Liver (tissue), 3 donors: ENCODE results near the gene ZSCAN30.

ENCODE experiments used
- ATF3 ChIP-seq: IDR thresholded peaks from 2 replicates; pipeline ENCODE4 v1.6.1; 2016; ENCODE audit warnings: antibody characterized with exemption
- EGR1 ChIP-seq, 2 donors: IDR thresholded peaks; 2 replicates each; pipeline ENCODE4 v1.6.1; 2016 to 2018; ENCODE audit warnings: antibody characterized with exemption in 2 of 2, low read depth in 2 of 2
- FOXA1 ChIP-seq: IDR thresholded peaks from 2 replicates; pipeline ENCODE4 v1.6.1; 2016; ENCODE audit warnings: antibody characterized with exemption
- HNF4A ChIP-seq, 2 donors: conservative IDR thresholded peaks; 2 replicates each; pipeline ENCODE4 v1.6.1; 2016; ENCODE audit warnings: antibody characterized with exemption in 2 of 2, mild to moderate bottlenecking in 2 of 2
- JUND ChIP-seq, 2 donors: IDR thresholded peaks; 2 replicates each; pipeline ENCODE4 v1.6.1; 2016; ENCODE audit warnings: antibody characterized with exemption in 2 of 2
- NR2F2 ChIP-seq: IDR thresholded peaks from 2 replicates; pipeline ENCODE4 v1.6.1; 2016; ENCODE audit warnings: antibody characterized with exemption
- RAD21 ChIP-seq, 2 donors: IDR thresholded peaks; 2 replicates each; pipeline ENCODE4 v1.6.1; 2016; ENCODE audit warnings: antibody characterized with exemption in 2 of 2, mild to moderate bottlenecking in 2 of 2
- RXRA ChIP-seq, 2 donors: IDR thresholded peaks; 2 replicates each; pipeline ENCODE4 v1.6.1; 2017 to 2018; ENCODE audit warnings: antibody characterized with exemption in 2 of 2, mild to moderate bottlenecking in 1 of 2
- TAF1 ChIP-seq: conservative IDR thresholded peaks from 2 replicates; pipeline ENCODE4 v1.6.1; 2016; ENCODE audit warnings: antibody characterized with exemption, mild to moderate bottlenecking
- YY1 ChIP-seq: IDR thresholded peaks from 2 replicates; pipeline ENCODE4 v1.6.1; 2016; ENCODE audit warnings: antibody characterized with exemption, mild to moderate bottlenecking
- TF ChIP-seq, protein P1 (sequence below): IDR thresholded peaks from 2 replicates; pipeline ENCODE4 v1.6.1; 2016; ENCODE audit warnings: antibody characterized with exemption
- TF ChIP-seq, protein P2 (sequence below): fragments of 150-350 bp; IDR thresholded peaks from 2 replicates; pipeline ENCODE4 v1.5.1; 2017; ENCODE audit warnings: improper control_type of control experiment, low read depth, low read length; ENCODE audit not compliant: missing input control
- TF ChIP-seq, protein P3 (sequence below): IDR thresholded peaks from 2 replicates; pipeline ENCODE4 v1.6.1; 2016; ENCODE audit warnings: antibody characterized with exemption, mild to moderate bottlenecking
- TF ChIP-seq, protein P4 (sequence below): IDR thresholded peaks from 2 replicates; pipeline ENCODE4 v1.6.1; 2016; ENCODE audit warnings: antibody characterized with exemption
- donor health status: healthy.
- donor health status: healthy.

- TF ChIP-seq, protein P1, sequence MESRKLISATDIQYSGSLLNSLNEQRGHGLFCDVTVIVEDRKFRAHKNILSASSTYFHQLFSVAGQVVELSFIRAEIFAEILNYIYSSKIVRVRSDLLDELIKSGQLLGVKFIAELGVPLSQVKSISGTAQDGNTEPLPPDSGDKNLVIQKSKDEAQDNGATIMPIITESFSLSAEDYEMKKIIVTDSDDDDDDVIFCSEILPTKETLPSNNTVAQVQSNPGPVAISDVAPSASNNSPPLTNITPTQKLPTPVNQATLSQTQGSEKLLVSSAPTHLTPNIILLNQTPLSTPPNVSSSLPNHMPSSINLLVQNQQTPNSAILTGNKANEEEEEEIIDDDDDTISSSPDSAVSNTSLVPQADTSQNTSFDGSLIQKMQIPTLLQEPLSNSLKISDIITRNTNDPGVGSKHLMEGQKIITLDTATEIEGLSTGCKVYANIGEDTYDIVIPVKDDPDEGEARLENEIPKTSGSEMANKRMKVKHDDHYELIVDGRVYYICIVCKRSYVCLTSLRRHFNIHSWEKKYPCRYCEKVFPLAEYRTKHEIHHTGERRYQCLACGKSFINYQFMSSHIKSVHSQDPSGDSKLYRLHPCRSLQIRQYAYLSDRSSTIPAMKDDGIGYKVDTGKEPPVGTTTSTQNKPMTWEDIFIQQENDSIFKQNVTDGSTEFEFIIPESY: no peak
- TF ChIP-seq, protein P2, sequence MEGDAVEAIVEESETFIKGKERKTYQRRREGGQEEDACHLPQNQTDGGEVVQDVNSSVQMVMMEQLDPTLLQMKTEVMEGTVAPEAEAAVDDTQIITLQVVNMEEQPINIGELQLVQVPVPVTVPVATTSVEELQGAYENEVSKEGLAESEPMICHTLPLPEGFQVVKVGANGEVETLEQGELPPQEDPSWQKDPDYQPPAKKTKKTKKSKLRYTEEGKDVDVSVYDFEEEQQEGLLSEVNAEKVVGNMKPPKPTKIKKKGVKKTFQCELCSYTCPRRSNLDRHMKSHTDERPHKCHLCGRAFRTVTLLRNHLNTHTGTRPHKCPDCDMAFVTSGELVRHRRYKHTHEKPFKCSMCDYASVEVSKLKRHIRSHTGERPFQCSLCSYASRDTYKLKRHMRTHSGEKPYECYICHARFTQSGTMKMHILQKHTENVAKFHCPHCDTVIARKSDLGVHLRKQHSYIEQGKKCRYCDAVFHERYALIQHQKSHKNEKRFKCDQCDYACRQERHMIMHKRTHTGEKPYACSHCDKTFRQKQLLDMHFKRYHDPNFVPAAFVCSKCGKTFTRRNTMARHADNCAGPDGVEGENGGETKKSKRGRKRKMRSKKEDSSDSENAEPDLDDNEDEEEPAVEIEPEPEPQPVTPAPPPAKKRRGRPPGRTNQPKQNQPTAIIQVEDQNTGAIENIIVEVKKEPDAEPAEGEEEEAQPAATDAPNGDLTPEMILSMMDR: no peak
- TF ChIP-seq, protein P3, sequence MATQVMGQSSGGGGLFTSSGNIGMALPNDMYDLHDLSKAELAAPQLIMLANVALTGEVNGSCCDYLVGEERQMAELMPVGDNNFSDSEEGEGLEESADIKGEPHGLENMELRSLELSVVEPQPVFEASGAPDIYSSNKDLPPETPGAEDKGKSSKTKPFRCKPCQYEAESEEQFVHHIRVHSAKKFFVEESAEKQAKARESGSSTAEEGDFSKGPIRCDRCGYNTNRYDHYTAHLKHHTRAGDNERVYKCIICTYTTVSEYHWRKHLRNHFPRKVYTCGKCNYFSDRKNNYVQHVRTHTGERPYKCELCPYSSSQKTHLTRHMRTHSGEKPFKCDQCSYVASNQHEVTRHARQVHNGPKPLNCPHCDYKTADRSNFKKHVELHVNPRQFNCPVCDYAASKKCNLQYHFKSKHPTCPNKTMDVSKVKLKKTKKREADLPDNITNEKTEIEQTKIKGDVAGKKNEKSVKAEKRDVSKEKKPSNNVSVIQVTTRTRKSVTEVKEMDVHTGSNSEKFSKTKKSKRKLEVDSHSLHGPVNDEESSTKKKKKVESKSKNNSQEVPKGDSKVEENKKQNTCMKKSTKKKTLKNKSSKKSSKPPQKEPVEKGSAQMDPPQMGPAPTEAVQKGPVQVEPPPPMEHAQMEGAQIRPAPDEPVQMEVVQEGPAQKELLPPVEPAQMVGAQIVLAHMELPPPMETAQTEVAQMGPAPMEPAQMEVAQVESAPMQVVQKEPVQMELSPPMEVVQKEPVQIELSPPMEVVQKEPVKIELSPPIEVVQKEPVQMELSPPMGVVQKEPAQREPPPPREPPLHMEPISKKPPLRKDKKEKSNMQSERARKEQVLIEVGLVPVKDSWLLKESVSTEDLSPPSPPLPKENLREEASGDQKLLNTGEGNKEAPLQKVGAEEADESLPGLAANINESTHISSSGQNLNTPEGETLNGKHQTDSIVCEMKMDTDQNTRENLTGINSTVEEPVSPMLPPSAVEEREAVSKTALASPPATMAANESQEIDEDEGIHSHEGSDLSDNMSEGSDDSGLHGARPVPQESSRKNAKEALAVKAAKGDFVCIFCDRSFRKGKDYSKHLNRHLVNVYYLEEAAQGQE: no peak
- TF ChIP-seq YY1 (no peak), HNF4A (conservative IDR thresholded peaks at IDR 0.05) (no peak), EGR1 (IDR thresholded peaks at IDR 0.05; ENCODE audit: low read depth in 2 of 2) (no peak), JUND (IDR thresholded peaks at IDR 0.05) (no peak), RAD21 (IDR thresholded peaks at IDR 0.05) (no peak), RXRA (IDR thresholded peaks at IDR 0.05) (no peak), TAF1 (no peak), FOXA1 (no peak), NR2F2 (no peak), ATF3 (no peak)
- TF ChIP-seq, protein P4, sequence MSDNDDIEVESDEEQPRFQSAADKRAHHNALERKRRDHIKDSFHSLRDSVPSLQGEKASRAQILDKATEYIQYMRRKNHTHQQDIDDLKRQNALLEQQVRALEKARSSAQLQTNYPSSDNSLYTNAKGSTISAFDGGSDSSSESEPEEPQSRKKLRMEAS: no peak
These were observed 18.4 kb downstream of the ZSCAN30 start for GRCh38 chr18:35271656-35272055.
